Adrenal gland (tissue), 5 donors: ENCODE results near the gene DNAH8.

Source experiments
- POLR2A ChIP-seq, 2 donors: fragments of 450-650 bp; IDR thresholded peaks; one replicate each; pipeline ENCODE4 v1.6.1; 2017; ENCODE audit warnings: antibody characterized with exemption in 2 of 2, mild to moderate bottlenecking in 2 of 2, moderate library complexity in 1 of 2
- TF ChIP-seq, protein P1 (sequence below), 6 experiments: fragments of 450-650 bp in 4 of 6; fragments of 200-600 bp in 2 of 6; sonication (generic) in 1 of 6; IDR thresholded peaks; 1 replicate in 5 of 6; 2 replicates in 1 of 6; pipeline versions ENCODE4 v1.5.1 to v1.8.0; 2016 to 2021; ENCODE audit warnings: antibody characterized with exemption in 6 of 6, mild to moderate bottlenecking in 2 of 6, moderate library complexity in 1 of 6
- donor health status: DM: no; HTN: no; CAD: no.

- TF ChIP-seq, protein P1, sequence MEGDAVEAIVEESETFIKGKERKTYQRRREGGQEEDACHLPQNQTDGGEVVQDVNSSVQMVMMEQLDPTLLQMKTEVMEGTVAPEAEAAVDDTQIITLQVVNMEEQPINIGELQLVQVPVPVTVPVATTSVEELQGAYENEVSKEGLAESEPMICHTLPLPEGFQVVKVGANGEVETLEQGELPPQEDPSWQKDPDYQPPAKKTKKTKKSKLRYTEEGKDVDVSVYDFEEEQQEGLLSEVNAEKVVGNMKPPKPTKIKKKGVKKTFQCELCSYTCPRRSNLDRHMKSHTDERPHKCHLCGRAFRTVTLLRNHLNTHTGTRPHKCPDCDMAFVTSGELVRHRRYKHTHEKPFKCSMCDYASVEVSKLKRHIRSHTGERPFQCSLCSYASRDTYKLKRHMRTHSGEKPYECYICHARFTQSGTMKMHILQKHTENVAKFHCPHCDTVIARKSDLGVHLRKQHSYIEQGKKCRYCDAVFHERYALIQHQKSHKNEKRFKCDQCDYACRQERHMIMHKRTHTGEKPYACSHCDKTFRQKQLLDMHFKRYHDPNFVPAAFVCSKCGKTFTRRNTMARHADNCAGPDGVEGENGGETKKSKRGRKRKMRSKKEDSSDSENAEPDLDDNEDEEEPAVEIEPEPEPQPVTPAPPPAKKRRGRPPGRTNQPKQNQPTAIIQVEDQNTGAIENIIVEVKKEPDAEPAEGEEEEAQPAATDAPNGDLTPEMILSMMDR (IDR thresholded peaks at IDR 0.05): peak in 4 of 6 experiments; percentile 28 to 47 (median 37)
- no peak for TF ChIP-seq POLR2A (IDR thresholded peaks at IDR 0.05)
These were observed 24.4 kb downstream of the DNAH8 start for GRCh38 chr6:38739532-38739931.
